SK-MEL-5 (cell line): ENCODE measurements around the gene TSPAN16. TPM values are rescaled to one million over a fixed set of nuclear protein-coding genes. Genes with fewer than 3 reads are reported as not detected.
A peak's percentile ranks its signal among the peaks of the same experiment; 100 is the strongest.

Experiments
- DNase-seq: peaks from one replicate; pipeline ENCODE4 v3.0.0-alpha.2; 2016; ENCODE audit warnings: low read depth, low spot score
- in situ Hi-C: cut with HindIII; loops from 2 replicates; pipeline ENCODE4 v1.10.0; 2016; ENCODE audit warnings: low sequenced_read_pairs, high pct_unique_total_duplicates, low pct_unique_long_range_greater_than_20kb
- total RNA-seq: library from RNA; depleted of rRNA; stranded (reverse); fragments of >200 nt; shearing (Covaris generic); gene quantifications from 2 replicates; pipeline ENCODE4 v1.2.3, GENCODE V29; 2014; rRNA removed

TSPAN16 gene
- total RNA-seq, 1 experiment from 2014 or later: not detected

- no peak for DNase-seq
- in situ Hi-C loops: no loop called here
These were observed 60.1 kb downstream of the TSPAN16 start for GRCh38 chr19:11356074-11356397.

GRCh38 chr19:11356676-11357550 lies 61.0 kb downstream of the TSPAN16 start:
- in situ Hi-C loops: no loop called here
- no peak for DNase-seq

GRCh38 chr19:11359421-11359820 lies 63.5 kb downstream of the TSPAN16 start:
- DNase-seq: no peak

GRCh38 chr19:11361037-11361770 lies 65.2 kb downstream of the TSPAN16 start:
- in situ Hi-C loops: no loop called here
- peak; percentile 42 for DNase-seq

More at GRCh38 chr19:11359421-11359820, 63.5 kb downstream of the TSPAN16 start:
- in situ Hi-C loops: no loop called here

- no peak for DNase-seq
- in situ Hi-C loops: no loop called here
These were observed 66.1 kb downstream of the TSPAN16 start for GRCh38 chr19:11361771-11362731.

GRCh38 chr19:11363881-11364280 lies 67.9 kb downstream of the TSPAN16 start:
- in situ Hi-C loops: no loop called here
- DNase-seq: no peak

- in situ Hi-C loops: no loop called here
- DNase-seq: no peak
These were observed 68.4 kb downstream of the TSPAN16 start for GRCh38 chr19:11364296-11364904.

GRCh38 chr19:11364935-11365334 lies 69.0 kb downstream of the TSPAN16 start:
- in situ Hi-C loops: no loop called here
- DNase-seq: no peak

Other genes starting within 250 kb of the TSPAN16 start
- gene LDLR, start 206.7 kb upstream of the TSPAN16 start, total RNA-seq: 39.0 and 51.2 TPM in 2 replicates
- gene SPC24, start 140.4 kb upstream of the TSPAN16 start, total RNA-seq: 18.7 and 23.4 TPM in 2 replicates
- 10.7 and 10.9 TPM in 2 replicates for gene KANK2, start 98.6 kb upstream of the TSPAN16 start, total RNA-seq
- not detected in 2 replicates for gene ANGPTL8, start 56.5 kb upstream of the TSPAN16 start, total RNA-seq
- 3.5 and 3.9 TPM in 2 replicates for gene DOCK6, start 33.6 kb upstream of the TSPAN16 start, total RNA-seq
- 7.6 and 9.3 TPM in 2 replicates for gene RAB3D, start 43.5 kb downstream of the TSPAN16 start, total RNA-seq
- 79.4 and 87.3 TPM in 2 replicates for gene TMEM205, start 50.1 kb downstream of the TSPAN16 start, total RNA-seq
- gene CCDC159, start 50.4 kb downstream of the TSPAN16 start, total RNA-seq: 1.5 and 1.7 TPM in 2 replicates
- 4.9 and 7.6 TPM in 2 replicates for gene PLPPR2, start 59.3 kb downstream of the TSPAN16 start, total RNA-seq
- gene SWSAP1, start 78.5 kb downstream of the TSPAN16 start, total RNA-seq: 1.0 and 2.4 TPM in 2 replicates
- 8.0 and 9.2 TPM in 2 replicates for gene EPOR, start 88.2 kb downstream of the TSPAN16 start, total RNA-seq
- 2.0 and 2.2 TPM in 2 replicates for gene RGL3, start 123.2 kb downstream of the TSPAN16 start, total RNA-seq
- 0.08 TPM in 1 of 2 replicates, not detected in the other for gene ODAD3, start 139.0 kb downstream of the TSPAN16 start, total RNA-seq
- gene PRKCSH, start 139.5 kb downstream of the TSPAN16 start, total RNA-seq: 93.9 and 122 TPM in 2 replicates
- gene ELAVL3, start 184.9 kb downstream of the TSPAN16 start, total RNA-seq: not detected in 2 replicates
- gene ZNF653, start 209.7 kb downstream of the TSPAN16 start, total RNA-seq: 1.6 and 5.6 TPM in 2 replicates
- gene ECSIT, start 233.0 kb downstream of the TSPAN16 start, total RNA-seq: 47.8 and 56.9 TPM in 2 replicates
- gene CNN1, start 242.7 kb downstream of the TSPAN16 start, total RNA-seq: not detected in 2 replicates